ENCODE data around the gene SLC17A5. TPM values are rescaled to one million over a fixed set of nuclear protein-coding genes. Genes with fewer than 3 reads are reported as not detected.
"Not testable (repeated sequence)": the region's sequence is repeated elsewhere in the genome, so short reads cannot be mapped to it uniquely, and the experiment has no call there.

SLC17A5 gene
- total RNA-seq, 1 donor from 2014 or later, result 4.9 TPM

DNA sequence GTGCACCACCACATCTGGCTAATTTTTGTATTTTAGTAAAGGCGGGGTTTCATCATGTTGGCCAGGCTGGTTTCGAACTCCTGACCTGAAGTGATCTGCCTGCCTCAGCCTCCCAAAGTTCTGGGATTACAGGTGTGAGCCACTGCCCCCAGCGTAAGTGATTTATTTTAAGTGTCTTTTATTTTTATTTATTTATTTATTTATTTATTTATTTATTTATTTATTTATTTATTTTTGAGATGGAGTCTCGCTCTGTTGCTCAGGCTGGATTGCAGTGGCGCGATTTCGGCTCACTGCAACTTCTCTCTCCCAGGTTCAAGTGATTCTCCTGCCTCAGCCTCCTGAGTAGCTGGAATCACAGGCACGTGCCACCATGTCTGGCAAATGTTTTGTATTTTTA is 30.3 kb downstream of the SLC17A5 start:
- H3K4me3 Mint-ChIP-seq; DNase-seq; H3K4me1 Mint-ChIP-seq; H3K36me3 Mint-ChIP-seq (ENCODE audit: low read depth); intact Hi-C loops (cut with micrococcal nuclease); H3K27ac Mint-ChIP-seq; H3K27me3 Mint-ChIP-seq; H3K9me3 Mint-ChIP-seq: not testable (repeated sequence)

DNA sequence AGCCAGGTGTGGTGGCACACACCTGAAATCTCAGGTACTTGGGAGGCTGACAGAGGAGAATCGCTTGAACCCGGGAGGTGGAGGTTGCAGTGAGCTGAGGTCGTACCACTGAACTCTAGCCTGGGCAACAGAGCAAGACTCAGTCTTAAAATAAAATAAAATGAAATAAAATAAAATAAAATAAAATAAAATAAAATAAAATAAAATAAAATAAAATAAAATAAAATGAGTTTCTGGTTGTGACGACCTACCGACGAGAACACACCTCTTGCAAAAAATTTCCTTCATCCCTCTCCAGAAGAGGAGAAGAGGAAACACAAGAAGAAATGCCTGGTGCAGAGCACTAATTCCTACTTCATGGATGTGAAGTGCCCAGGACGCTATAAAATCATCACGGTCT is 35.7 kb downstream of the SLC17A5 start:
- H3K4me3 Mint-ChIP-seq; H3K36me3 Mint-ChIP-seq (ENCODE audit: low read depth); H3K27ac Mint-ChIP-seq; H3K4me1 Mint-ChIP-seq; DNase-seq; H3K27me3 Mint-ChIP-seq; H3K9me3 Mint-ChIP-seq: not testable (repeated sequence)
- intact Hi-C loops (cut with micrococcal nuclease), result loop anchor here (10.0 kb wide), 1 partner anchor 333 kb away; no protein-coding TSS in a partner anchor

- H3K36me3 Mint-ChIP-seq (ENCODE audit: low read depth), result peaks cover 7% of the 10 kb centered on the region
- H3K27ac Mint-ChIP-seq, result no peak overlapping the region
- peaks cover 2% of the 10 kb centered on the region for H3K4me1 Mint-ChIP-seq
Observed at GRCh38 chr6:73614802-73615201, 39.0 kb downstream of the SLC17A5 start.

DNA sequence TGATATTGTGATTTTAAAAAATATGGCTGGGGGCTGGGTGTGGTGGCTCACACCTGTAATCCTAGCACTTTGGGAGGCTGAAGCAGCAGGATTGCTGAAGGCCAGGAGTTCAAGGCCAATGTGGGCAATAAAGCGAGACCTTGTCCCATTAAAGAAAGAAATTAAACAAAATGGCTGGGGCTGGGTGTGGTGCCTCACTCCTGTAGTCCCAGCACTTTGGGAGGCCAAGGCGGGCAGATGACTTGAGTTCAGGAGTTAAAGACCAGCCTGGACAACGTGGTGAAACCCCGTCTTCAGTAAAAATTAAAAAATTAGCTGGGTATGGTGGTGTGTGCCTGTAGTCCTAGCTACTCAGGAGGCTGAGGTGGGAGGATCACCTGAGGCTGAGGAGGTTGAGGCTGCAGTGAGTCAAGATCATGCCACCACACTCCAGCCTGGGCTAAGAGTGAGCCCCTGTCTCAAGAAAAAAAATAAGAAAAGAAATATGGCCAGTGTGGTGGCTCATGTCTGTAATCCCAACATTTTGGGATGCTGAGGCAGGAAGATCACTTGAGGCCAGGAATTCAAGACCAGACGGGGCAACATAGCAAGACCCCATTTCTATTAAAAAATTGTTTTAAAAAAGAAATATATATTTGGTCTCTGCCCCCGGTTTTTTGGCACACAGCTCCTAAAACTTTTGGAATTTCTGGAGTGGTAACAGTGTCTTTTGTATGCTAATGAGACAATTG is 39.8 kb downstream of the SLC17A5 start:
- Mint-ChIP-seq H3K27ac (no peak overlapping the region), H3K4me3 (no peak overlapping the region), H3K36me3 (ENCODE audit: low read depth) (peaks cover 11% of the 10 kb centered on the region), H3K9me3 (no peaks in the 10 kb centered on the region), H3K4me1 (peaks cover 2% of the 10 kb centered on the region), H3K27me3 (no peaks in the 10 kb centered on the region)
- intact Hi-C loops (cut with micrococcal nuclease), result loop anchor here (5.0 to 10.0 kb wide), 2 partner anchors 152 to 329 kb away; partner anchors contain the start of gene MTO1
- no peak for DNase-seq

More at GRCh38 chr6:73614802-73615201, 39.0 kb downstream of the SLC17A5 start:
- no peaks in the 10 kb centered on the region for H3K27me3 Mint-ChIP-seq
- DNase-seq, result no peak
- no peaks in the 10 kb centered on the region for H3K9me3 Mint-ChIP-seq
- H3K4me3 Mint-ChIP-seq, result no peak overlapping the region
- intact Hi-C loops (cut with micrococcal nuclease), result loop anchor here (5.0 to 10.0 kb wide), 2 partner anchors 153 to 330 kb away; partner anchors contain the start of gene MTO1

DNA sequence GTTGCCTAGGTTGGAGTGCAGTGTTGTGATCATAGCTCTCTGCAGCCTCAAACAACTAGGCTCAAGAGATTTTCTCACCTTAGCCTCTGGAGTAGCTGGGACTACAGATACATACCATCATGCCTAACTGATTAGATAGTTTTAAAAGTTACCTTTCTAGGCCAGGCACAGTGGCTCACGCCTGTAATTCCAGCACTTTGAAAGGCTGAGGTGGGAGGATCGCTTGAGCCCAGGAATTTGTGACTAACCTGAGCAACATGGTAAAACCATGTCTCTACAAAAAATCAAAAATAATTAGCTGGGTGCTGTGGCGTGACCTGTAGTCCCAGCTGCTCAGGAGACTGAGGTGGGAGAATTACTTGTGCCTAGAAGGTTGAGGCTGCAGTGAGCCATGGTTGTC is 41.2 kb downstream of the SLC17A5 start:
- no peak for DNase-seq
- H3K9me3 Mint-ChIP-seq, result no peaks in the 10 kb centered on the region
- intact Hi-C loops (cut with micrococcal nuclease), result loop anchor here (5.0 to 10.0 kb wide), 2 partner anchors 150 to 328 kb away; partner anchors contain the start of gene MTO1

GRCh38 chr6:73610444-73611275 is 43.1 kb downstream of the SLC17A5 start:
- Mint-ChIP-seq H3K4me1 (peaks cover 2% of the 10 kb centered on the region), H3K27me3 (no peaks in the 10 kb centered on the region), H3K36me3 (ENCODE audit: low read depth) (peaks cover 19% of the 10 kb centered on the region), H3K4me3 (no peak overlapping the region), H3K27ac (no peak overlapping the region), H3K9me3 (no peaks in the 10 kb centered on the region)
- DNase-seq, result peak; percentile 61
- intact Hi-C loops (cut with micrococcal nuclease), result loop anchor here (1.0 to 10.0 kb wide), 3 partner anchors 95 to 326 kb away; partner anchors contain the start of gene MTO1

More for the DNA sequence above, 41.2 kb downstream of the SLC17A5 start:
- no peak overlapping the region for H3K4me3 Mint-ChIP-seq
- H3K27ac Mint-ChIP-seq, result no peak overlapping the region
- H3K4me1 Mint-ChIP-seq, result peaks cover 2% of the 10 kb centered on the region
- peaks cover 21% of the 10 kb centered on the region for H3K36me3 Mint-ChIP-seq (ENCODE audit: low read depth)
- H3K27me3 Mint-ChIP-seq, result no peaks in the 10 kb centered on the region

- DNase-seq, result no peak
- Mint-ChIP-seq H3K4me1 (peaks cover 2% of the 10 kb centered on the region), H3K4me3 (no peak overlapping the region), H3K9me3 (no peaks in the 10 kb centered on the region), H3K27ac (no peak overlapping the region), H3K36me3 (ENCODE audit: low read depth) (peaks cover 23% of the 10 kb centered on the region), H3K27me3 (no peaks in the 10 kb centered on the region)
- intact Hi-C loops (cut with micrococcal nuclease), result no loop called here
Observed at GRCh38 chr6:73608761-73609160, 45.0 kb downstream of the SLC17A5 start.

DNA sequence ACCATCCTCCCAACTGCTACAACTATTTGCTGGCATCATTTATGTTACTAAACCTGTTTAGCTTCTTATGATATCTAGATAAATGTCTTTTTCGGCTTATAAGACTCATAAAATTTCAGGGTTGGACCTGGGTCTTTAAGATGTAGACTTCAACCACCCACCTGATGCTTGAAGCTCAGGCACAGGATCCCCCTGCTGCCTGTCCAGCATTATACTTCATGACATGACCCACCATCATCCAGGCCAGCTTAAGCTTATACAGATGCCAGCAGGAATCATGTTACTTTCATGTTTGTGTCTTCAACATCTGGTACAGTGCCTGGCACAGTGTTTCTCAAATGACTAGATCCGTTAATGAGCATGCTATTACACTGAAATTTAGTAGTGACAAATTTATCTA is 47.4 kb downstream of the SLC17A5 start:
- Mint-ChIP-seq H3K4me1 (peaks cover 2% of the 10 kb centered on the region), H3K9me3 (no peaks in the 10 kb centered on the region), H3K27me3 (no peaks in the 10 kb centered on the region), H3K36me3 (ENCODE audit: low read depth) (peaks cover 23% of the 10 kb centered on the region), H3K4me3 (no peak overlapping the region), H3K27ac (no peak overlapping the region)
- intact Hi-C loops (cut with micrococcal nuclease), result no loop called here
- no peak for DNase-seq

- intact Hi-C loops (cut with micrococcal nuclease), result no loop called here
- Mint-ChIP-seq H3K36me3 (ENCODE audit: low read depth) (peaks cover 19% of the 10 kb centered on the region), H3K4me1 (no peaks in the 10 kb centered on the region), H3K4me3 (no peak overlapping the region), H3K27me3 (no peaks in the 10 kb centered on the region), H3K27ac (no peak overlapping the region), H3K9me3 (no peaks in the 10 kb centered on the region)
- DNase-seq, result no peak
Observed at GRCh38 chr6:73604461-73604860, 49.3 kb downstream of the SLC17A5 start.

DNA sequence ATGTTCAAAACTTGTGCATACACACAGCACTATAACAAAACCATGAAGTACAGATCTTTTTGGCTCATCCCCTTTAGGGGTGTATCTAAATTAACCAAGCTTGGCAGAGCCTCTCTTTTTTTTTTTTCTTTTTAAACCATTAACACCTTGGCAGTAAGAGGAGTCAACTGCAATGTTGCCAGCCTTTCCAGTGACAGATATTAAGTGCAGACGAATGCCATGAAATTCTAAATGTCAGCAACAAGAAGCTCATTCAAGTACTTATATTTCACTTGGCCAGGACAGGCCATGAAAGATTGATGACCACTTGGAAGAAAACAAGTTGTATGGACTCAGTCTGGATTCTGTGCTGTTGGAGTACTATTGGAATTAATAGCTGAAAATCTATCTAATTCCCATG is 49.8 kb downstream of the SLC17A5 start:
- Mint-ChIP-seq H3K27ac (no peak overlapping the region), H3K4me3 (no peak overlapping the region), H3K9me3 (no peaks in the 10 kb centered on the region), H3K4me1 (no peaks in the 10 kb centered on the region), H3K27me3 (no peaks in the 10 kb centered on the region), H3K36me3 (ENCODE audit: low read depth) (peaks cover 19% of the 10 kb centered on the region)
- intact Hi-C loops (cut with micrococcal nuclease), result no loop called here
- no peak for DNase-seq

- Mint-ChIP-seq H3K4me1 (peaks cover 19% of the 10 kb centered on the region), H3K27me3 (no peaks in the 10 kb centered on the region), H3K36me3 (ENCODE audit: low read depth) (no peaks in the 10 kb centered on the region), H3K9me3 (no peaks in the 10 kb centered on the region), H3K27ac (peak overlapping the region; percentile 98), H3K4me3 (peak overlapping the region; percentile 91)
- intact Hi-C loops (cut with micrococcal nuclease), result loop anchor here (5.0 kb wide), 1 partner anchor 124 kb away; the partner anchor contains the start of gene MTO1
- no peak for DNase-seq
Observed at GRCh38 chr6:73586416-73586974, 67.3 kb downstream of the SLC17A5 start.

- intact Hi-C loops (cut with micrococcal nuclease), result loop anchor here (1.0 to 5.0 kb wide), 3 partner anchors 64 to 123 kb away; partner anchors contain the start of genes EEF1A1, MTO1 and SLC17A5
- Mint-ChIP-seq H3K4me1 (peaks cover 22% of the 10 kb centered on the region), H3K27ac (peak overlapping the region; percentile 98), H3K27me3 (no peaks in the 10 kb centered on the region), H3K36me3 (ENCODE audit: low read depth) (peaks cover under 1% of the 10 kb centered on the region), H3K4me3 (peak overlapping the region; percentile 91), H3K9me3 (no peaks in the 10 kb centered on the region)
- peak; percentile 84 for DNase-seq
Observed at GRCh38 chr6:73585566-73586415, 68.0 kb downstream of the SLC17A5 start.

DNA sequence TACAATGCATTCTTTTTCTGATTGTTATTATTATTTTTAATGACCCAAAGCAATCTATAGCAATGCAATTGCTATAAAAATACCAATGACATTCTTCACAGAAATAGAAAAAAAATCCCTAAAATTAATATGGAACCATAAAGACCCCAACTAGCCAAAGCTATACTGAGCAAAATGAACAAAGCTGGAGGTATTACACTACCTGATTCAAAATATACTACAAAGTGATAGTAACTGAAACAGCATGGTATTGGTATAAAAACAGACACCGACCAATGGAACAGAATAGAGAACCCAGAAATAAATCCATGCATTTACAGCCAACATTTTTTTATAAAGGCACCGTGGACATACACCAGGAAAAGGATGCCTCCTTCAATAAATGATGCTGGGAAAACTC is 72.5 kb downstream of the SLC17A5 start:
- Mint-ChIP-seq H3K27ac (peak overlapping the region; percentile 99), H3K9me3 (no peaks in the 10 kb centered on the region), H3K27me3 (no peaks in the 10 kb centered on the region), H3K4me1 (peaks cover 25% of the 10 kb centered on the region), H3K36me3 (ENCODE audit: low read depth) (peaks cover 5% of the 10 kb centered on the region), H3K4me3 (no peak overlapping the region)
- intact Hi-C loops (cut with micrococcal nuclease), result loop anchor here (5.0 kb wide), 1 partner anchor 1701 kb away; the partner anchor contains the start of gene TMEM30A
- DNase-seq, result no peak
